ENCODE results near the gene MAP3K15.
"Not testable (repeated sequence)": the region's sequence is repeated elsewhere in the genome, so short reads cannot be mapped to it uniquely, and the experiment has no call there.

Gene MAP3K15

DNA sequence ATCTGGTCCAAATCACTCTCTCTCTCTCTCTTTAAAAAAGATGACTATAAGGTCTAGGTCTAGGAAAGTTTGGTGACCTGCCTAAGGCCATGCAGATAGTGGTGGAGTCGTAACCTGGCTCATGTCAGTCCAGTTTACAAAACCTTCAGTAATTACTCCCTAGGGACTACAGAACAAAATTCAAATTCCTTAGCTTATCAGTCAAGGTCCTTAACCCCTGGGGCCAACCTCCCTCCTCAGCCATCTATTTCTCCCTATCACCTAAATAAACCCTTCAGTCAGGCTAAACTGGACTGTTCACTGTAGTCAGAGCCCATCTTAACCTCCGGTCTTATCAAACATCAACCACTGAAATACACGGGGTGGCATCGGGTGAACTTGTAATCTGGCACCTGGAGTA is 68.9 kb downstream of the MAP3K15 start:
- no peak for TF ChIP-seq SPI1 (IDR thresholded peaks at IDR 0.05; ENCODE audit: borderline replicate concordance, low read depth)
- TF ChIP-seq, protein P1, sequence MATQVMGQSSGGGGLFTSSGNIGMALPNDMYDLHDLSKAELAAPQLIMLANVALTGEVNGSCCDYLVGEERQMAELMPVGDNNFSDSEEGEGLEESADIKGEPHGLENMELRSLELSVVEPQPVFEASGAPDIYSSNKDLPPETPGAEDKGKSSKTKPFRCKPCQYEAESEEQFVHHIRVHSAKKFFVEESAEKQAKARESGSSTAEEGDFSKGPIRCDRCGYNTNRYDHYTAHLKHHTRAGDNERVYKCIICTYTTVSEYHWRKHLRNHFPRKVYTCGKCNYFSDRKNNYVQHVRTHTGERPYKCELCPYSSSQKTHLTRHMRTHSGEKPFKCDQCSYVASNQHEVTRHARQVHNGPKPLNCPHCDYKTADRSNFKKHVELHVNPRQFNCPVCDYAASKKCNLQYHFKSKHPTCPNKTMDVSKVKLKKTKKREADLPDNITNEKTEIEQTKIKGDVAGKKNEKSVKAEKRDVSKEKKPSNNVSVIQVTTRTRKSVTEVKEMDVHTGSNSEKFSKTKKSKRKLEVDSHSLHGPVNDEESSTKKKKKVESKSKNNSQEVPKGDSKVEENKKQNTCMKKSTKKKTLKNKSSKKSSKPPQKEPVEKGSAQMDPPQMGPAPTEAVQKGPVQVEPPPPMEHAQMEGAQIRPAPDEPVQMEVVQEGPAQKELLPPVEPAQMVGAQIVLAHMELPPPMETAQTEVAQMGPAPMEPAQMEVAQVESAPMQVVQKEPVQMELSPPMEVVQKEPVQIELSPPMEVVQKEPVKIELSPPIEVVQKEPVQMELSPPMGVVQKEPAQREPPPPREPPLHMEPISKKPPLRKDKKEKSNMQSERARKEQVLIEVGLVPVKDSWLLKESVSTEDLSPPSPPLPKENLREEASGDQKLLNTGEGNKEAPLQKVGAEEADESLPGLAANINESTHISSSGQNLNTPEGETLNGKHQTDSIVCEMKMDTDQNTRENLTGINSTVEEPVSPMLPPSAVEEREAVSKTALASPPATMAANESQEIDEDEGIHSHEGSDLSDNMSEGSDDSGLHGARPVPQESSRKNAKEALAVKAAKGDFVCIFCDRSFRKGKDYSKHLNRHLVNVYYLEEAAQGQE (IDR thresholded peaks at IDR 0.05; ENCODE audit: insufficient replicate concordance, low read depth), result no peak
- TF ChIP-seq GABPA (IDR thresholded peaks at IDR 0.05; ENCODE audit: low read depth), result no peak
- no peak for TF ChIP-seq POLR2AphosphoS5 (IDR thresholded peaks at IDR 0.05; ENCODE audit: low read depth)
- TF ChIP-seq, protein P2, sequence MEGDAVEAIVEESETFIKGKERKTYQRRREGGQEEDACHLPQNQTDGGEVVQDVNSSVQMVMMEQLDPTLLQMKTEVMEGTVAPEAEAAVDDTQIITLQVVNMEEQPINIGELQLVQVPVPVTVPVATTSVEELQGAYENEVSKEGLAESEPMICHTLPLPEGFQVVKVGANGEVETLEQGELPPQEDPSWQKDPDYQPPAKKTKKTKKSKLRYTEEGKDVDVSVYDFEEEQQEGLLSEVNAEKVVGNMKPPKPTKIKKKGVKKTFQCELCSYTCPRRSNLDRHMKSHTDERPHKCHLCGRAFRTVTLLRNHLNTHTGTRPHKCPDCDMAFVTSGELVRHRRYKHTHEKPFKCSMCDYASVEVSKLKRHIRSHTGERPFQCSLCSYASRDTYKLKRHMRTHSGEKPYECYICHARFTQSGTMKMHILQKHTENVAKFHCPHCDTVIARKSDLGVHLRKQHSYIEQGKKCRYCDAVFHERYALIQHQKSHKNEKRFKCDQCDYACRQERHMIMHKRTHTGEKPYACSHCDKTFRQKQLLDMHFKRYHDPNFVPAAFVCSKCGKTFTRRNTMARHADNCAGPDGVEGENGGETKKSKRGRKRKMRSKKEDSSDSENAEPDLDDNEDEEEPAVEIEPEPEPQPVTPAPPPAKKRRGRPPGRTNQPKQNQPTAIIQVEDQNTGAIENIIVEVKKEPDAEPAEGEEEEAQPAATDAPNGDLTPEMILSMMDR (IDR thresholded peaks at IDR 0.05; ENCODE audit: insufficient read depth, low read length), result no peak
- Histone ChIP-seq H3K27me3 (ENCODE audit: insufficient read depth, poor library complexity, severe bottlenecking) (peaks cover 2% of the 10 kb centered on the region), H3K4me3 (replicated peaks; ENCODE audit: insufficient read depth, low read length) (no peak overlapping the region), H3K27ac (replicated peaks) (no peak overlapping the region)
- DNase-seq (ENCODE audit: low read depth in 1 of 2, low spot score in 1 of 2), result no peak

GRCh38 chrX:19445772-19446171 is 69.5 kb downstream of the MAP3K15 start:
- H3K27ac ChIP-seq (replicated peaks); H3K4me3 ChIP-seq (replicated peaks; ENCODE audit: insufficient read depth, low read length); H3K27me3 ChIP-seq (ENCODE audit: insufficient read depth, poor library complexity, severe bottlenecking); DNase-seq (ENCODE audit: low read depth in 1 of 2, low spot score in 1 of 2): not testable (repeated sequence)

GRCh38 chrX:19443869-19444526 is 71.3 kb downstream of the MAP3K15 start:
- TF ChIP-seq POLR2AphosphoS5 (IDR thresholded peaks at IDR 0.05; ENCODE audit: low read depth) (no peak), SPI1 (IDR thresholded peaks at IDR 0.05; ENCODE audit: borderline replicate concordance, low read depth) (no peak), GABPA (IDR thresholded peaks at IDR 0.05; ENCODE audit: low read depth) (no peak)
- TF ChIP-seq, protein P1 (IDR thresholded peaks at IDR 0.05; ENCODE audit: insufficient replicate concordance, low read depth), result no peak
- TF ChIP-seq, protein P2 (IDR thresholded peaks at IDR 0.05; ENCODE audit: insufficient read depth, low read length), result no peak
- Histone ChIP-seq H3K27ac (replicated peaks) (no peak overlapping the region), H3K4me3 (replicated peaks; ENCODE audit: insufficient read depth, low read length) (no peak overlapping the region), H3K27me3 (ENCODE audit: insufficient read depth, poor library complexity, severe bottlenecking) (peaks cover 2% of the 10 kb centered on the region)
- DNase-seq (ENCODE audit: low read depth in 1 of 2, low spot score in 1 of 2), result no peak

DNA sequence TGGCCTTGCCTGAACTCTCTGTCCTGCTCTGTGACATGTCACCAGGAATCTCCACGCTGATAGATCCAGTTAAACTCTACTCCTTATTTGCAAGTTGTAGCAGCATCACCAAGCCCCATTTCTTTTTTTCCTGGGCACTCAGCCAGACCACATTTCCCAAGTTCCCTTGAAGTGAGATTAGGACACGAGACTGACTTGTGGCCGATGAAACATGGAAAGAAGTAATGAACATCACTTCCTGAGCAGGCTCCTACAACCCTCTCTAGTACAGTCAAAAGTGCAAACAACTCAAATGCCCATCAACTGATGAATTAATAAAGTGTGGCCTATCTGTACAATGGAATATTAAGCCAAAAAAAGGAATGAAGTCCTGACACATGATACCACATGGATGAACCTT is 74.6 kb downstream of the MAP3K15 start:
- H3K27ac ChIP-seq (replicated peaks), result no peak overlapping the region
- peak; percentile 0 to 12 for DNase-seq (ENCODE audit: low read depth in 1 of 2, low spot score in 1 of 2)
- TF ChIP-seq, protein P1 (IDR thresholded peaks at IDR 0.05; ENCODE audit: insufficient replicate concordance, low read depth), result no peak
- TF ChIP-seq GABPA (IDR thresholded peaks at IDR 0.05; ENCODE audit: low read depth) (no peak), POLR2AphosphoS5 (IDR thresholded peaks at IDR 0.05; ENCODE audit: low read depth) (no peak), SPI1 (IDR thresholded peaks at IDR 0.05; ENCODE audit: borderline replicate concordance, low read depth) (no peak)
- TF ChIP-seq, protein P2 (IDR thresholded peaks at IDR 0.05; ENCODE audit: insufficient read depth, low read length), result no peak
- H3K27me3 ChIP-seq (ENCODE audit: insufficient read depth, poor library complexity, severe bottlenecking), result no peaks in the 10 kb centered on the region
- no peak overlapping the region for H3K4me3 ChIP-seq (replicated peaks; ENCODE audit: insufficient read depth, low read length)

- DNase-seq (ENCODE audit: low read depth in 1 of 2, low spot score in 1 of 2); H3K4me3 ChIP-seq (replicated peaks; ENCODE audit: insufficient read depth, low read length); H3K27me3 ChIP-seq (ENCODE audit: insufficient read depth, poor library complexity, severe bottlenecking); H3K27ac ChIP-seq (replicated peaks): not testable (repeated sequence)
These were observed 92.6 kb downstream of the MAP3K15 start for GRCh38 chrX:19422661-19423060.
